Lower leg skin (tissue), 3 donors: ENCODE measurements around the gene BHLHE41.

Experiments used
- CTCF ChIP-seq, 3 donors: fragments of 450-650 bp; IDR thresholded peaks; one replicate each; pipeline ENCODE4 v1.5.1; 2016; ENCODE audit warnings: antibody characterized with exemption in 3 of 3, mild to moderate bottlenecking in 3 of 3, moderate library complexity in 2 of 3
- POLR2A ChIP-seq, 2 donors: fragments of 450-650 bp; IDR thresholded peaks; one replicate each; pipeline ENCODE4 v1.6.1; 2016 to 2017; ENCODE audit warnings: antibody characterized with exemption in 2 of 2, mild to moderate bottlenecking in 1 of 2, moderate library complexity in 1 of 2

- no peak for TF ChIP-seq CTCF (IDR thresholded peaks at IDR 0.05)
- no peak for TF ChIP-seq POLR2A (IDR thresholded peaks at IDR 0.05)
Observed at GRCh38 chr12:26172946-26173552, 48.2 kb upstream of the BHLHE41 start.
